HG03469 (cell line): ENCODE measurements around the gene UNC50.

Experiments used
- ATAC-seq: cut with Tn5 transposase; IDR thresholded peaks from one replicate; pipeline ENCODE4 v1.9.1; 2021; ENCODE audit warnings: mild to moderate bottlenecking, moderate library complexity, moderate number of reproducible peaks; ENCODE audit not compliant: unreplicated experiment

UNC50 gene, protein sequence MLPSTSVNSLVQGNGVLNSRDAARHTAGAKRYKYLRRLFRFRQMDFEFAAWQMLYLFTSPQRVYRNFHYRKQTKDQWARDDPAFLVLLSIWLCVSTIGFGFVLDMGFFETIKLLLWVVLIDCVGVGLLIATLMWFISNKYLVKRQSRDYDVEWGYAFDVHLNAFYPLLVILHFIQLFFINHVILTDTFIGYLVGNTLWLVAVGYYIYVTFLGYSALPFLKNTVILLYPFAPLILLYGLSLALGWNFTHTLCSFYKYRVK

DNA sequence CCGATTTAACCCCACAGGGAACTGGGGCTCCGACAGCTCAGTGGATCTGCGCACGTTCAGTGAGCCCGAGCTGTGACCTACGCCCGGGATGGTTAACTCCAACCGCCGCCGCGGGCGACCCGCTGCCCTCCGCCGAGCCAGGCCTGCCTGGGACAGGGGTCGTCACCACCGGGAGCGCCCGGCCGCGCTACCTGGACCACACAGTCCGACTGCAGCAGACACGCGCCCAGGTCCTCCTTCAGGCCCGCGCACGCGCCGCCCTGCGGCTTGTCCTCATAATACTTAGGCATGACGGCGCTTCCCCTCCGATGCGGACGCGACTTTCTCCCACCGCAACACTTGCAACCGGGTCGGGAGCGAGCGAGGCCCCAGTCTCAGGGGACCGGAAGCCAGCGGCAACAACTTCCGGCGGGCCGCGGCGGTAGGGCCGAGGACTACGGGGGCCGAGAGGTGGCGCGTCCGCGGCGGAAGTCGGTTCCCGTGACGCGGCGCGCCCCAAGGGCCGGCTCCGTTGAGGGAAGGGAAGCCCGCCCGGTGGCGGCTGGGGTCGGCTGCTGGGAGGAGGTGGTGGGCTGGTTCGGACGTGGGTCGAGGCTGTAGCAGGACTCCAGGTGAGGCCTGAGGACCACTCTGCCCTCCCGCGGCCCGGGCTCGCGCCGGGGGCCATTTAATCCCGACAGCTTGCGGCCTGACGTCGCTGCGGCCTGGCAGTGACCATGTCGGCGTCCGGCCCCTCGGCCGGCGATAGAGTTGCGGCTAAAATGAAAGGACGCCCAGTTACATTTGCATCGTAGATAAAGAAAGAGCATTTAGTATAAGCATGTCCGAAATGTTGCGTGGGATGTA lies at the start of gene UNC50, which contains the start of gene COA5:
TSS of gene UNC50 (plus strand) at position 474 of the 846 bp plus-strand sequence. CDS start 1,171 bp downstream, outside the sequence.
TSS of gene COA5 (minus strand) at position 397 of the 846 bp plus-strand sequence. CDS start at position 290, 107 bp downstream.
- ATAC-seq = peak; percentile 68

DNA sequence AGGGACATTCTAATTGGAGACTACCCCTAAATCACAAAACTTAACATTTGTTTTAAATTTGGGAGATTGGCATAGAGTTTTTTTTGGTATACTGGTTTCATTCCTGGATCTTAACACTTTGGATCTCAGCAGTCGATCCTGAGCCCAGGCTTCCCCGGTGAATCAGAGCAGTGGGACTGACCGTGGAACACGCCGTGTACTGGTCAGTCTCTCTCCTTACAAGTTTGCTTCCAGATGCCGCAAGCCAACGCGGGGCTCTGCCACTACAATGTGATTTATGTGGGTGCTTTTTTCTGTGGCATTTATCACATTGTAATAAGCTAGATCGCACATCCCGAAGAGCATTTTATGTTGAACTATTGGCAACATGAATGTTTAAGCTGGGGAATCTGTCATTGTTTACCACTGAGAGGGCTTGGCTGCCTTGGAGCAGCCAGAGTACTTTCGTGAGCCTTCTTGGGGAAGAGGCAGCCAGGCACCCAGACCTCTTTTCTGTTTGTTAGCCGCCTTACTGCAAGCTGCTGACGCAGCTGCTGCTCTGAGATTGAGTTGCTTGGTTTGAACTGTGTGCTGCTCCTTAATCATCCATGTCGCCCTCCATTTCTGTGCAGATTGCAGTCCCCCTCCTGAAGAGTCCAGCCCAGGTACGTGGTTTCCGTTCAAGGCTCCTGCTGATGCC lies 49.4 kb upstream of the UNC50 start:
- ATAC-seq = no peak

DNA sequence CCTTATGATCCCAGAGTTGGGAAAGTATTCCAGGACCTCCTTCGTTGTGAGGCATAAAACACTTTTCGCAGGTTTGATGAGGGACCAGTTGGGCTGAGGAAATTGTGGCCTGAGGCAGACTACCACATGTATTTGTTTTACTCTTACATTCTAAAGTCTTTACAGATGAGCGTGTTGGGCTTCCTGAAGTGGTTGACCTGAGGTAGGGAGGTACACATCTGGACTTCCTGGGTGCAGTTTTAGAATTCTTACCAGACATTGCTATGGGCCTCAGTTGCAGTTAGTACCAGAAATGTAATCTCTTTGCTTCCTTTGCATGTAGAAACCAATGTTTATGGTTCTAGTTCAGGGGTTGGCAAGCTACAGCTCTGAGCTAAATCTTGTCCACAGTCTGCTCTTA lies 48.8 kb upstream of the UNC50 start:
- no peak for ATAC-seq

DNA sequence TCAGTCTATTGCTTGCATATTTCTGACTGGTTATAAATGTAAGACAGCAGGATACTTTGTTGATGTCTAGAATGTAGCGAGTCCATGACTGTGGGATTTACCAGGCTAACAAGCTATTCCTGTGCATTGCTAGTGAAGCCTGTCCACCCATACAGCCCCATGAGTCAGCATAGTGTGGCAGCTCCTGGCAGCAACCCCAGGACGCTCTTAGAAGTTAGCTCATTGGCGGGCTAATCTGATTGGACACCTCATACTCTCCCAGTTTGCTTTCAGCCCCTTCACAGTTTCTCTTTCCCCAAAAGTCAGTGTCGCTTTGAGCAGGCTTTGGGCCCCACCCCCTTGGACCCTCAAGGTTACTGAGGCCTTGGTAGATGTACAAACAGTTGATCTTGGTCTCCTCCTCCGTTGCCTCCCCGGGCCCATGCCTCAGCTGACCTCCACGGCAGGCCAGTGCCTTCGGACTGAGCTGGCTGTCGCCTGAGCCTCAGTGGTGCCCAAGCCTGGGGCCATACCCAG lies 48.1 kb upstream of the UNC50 start:
- no peak for ATAC-seq

DNA sequence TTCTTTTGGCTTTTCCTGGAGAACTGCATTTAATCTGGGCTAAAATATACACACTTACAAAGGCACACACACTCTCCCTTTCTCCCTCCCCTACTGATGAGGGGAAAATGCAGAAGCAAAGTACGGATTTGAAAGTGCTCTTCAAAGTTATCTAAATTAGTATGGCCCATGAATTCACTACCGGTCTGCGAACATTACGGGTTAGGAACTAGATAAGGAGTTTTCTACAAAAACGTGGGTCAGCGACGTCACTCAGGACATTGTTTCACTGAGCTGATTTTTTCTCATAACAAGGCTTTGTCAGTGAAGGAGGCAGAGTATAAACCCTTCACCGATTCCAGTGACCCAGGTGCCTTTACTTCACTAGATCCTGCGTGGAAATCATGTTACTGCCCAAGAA lies 47.4 kb upstream of the UNC50 start:
- no peak for ATAC-seq

DNA sequence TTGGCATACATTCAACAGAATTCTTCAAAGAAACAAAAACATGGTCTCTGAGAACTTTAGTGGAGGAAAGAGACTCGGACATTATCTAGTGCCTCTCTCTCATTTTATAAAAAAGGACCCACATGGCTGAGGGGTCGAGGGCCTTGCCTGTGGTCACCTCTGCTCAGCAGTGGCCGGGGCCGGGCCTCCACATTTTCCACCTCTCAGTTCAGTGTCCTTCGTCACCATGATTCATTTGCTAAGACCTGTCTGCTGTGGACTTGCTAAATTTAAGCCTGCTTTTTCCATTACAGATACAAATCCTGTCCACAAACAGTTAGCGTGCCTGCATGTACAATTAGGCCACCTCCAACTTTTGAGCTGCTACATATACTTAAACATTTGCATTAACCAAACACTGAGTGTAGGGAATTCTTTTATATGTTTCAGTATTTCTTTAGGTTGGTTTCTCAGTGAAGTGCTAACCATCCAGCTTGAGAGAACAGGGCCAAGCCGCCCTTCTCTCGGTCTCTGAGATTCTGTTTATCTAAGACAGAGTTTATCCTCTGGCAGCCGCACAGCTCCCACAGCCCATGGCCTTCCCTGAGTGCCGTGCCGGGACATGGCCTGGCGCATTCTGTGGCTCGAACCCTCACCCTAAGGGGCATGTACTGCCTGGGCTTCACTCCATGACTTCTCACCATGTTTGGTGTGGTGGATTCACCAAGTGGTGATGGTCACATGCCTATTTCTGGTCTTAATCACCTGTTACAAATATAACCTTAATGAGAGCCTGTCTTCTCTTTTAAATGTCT lies 46.3 kb upstream of the UNC50 start:
- ATAC-seq = no peak

DNA sequence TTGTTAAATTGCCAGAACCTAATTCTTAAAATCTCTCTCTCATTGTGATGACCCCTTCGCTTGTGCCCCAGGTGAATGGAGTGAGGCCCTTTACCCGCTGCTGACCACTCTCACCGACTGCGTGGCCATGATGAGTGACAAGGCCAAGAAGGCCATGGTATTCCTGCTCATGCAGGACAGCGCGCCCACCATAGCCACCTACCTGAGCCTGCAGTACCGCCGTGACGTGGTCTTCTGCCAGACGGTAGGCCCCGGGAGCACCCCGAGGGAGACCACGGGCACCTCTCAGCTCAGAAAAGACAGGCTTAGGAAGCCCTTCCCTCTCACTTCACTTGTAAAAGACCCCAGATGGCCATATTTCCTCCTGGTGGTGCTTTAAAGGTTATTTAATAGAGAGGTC lies 45.0 kb upstream of the UNC50 start:
- no peak for ATAC-seq

DNA sequence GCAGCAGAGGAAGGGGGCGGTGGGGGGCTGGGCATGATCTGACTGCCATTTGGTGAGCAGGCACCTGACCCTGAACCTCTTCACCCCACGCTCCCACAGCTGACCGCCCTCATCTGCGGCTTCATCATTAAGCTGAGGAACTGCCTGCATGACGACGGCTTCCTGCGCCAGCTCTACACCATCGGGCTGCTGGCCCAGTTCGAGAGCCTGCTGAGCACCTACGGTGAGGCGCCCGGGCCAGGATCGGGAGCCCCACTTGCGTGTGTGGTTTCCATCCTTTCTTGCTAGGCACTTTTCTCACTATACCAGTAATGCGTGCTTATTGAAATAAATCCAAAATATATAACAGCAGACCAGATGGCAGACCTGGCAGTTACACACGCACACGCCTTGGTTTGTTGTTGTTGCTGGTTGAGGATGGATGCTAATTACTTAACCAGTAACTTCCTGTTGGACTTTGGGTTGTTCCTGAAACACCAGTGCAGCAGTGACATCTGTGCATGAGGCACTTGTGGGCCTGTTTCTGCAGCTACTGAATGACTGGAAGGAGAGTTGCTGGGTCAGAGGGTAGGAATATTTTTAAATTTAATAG lies 43.8 kb upstream of the UNC50 start:
- ATAC-seq = no peak

DNA sequence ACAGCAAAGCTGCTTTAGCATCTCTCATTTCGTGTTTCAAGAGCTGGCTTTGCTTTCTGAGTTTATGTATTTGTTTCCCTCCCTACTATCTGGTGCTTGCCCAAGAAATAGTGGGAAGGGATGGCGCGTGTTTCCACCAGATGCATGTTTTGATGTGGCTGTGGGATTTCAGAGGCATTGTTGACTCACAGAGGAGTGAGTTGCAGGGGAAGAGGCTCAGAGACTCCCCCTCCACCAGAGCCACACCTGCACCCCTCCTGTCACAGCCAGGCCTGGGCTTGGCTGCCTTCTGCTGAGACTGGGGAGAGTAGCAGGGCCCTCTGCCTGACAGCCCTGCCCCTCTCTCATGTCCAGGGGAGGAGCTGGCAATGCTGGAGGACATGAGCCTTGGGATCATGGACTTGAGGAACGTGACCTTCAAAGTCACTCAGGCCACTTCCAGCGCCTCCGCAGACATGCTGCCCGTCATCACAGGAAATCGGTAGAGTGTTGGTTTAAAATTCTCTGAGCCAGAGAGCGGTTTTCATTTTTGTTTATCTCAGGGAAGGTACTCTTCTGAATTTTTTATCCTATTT lies 43.0 kb upstream of the UNC50 start:
- ATAC-seq = no peak

DNA sequence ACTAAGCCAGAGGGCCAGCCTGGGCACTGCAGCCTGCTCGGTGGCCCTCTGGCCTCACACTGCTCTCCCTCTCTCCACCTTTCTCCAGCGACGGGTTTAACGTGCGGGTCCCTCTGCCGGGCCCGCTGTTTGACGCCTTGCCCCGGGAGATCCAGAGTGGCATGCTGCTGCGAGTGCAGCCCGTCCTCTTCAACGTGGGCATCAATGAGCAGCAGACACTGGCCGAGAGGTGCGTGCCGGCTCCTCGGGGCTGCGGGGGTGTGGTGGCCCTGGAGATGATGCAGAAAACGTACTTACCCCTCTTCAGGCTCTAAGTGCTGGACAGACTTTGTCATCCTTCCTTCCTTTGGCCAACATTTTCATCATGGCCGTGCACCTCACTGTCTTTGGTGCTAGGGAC lies 42.4 kb upstream of the UNC50 start:
- no peak for ATAC-seq

DNA sequence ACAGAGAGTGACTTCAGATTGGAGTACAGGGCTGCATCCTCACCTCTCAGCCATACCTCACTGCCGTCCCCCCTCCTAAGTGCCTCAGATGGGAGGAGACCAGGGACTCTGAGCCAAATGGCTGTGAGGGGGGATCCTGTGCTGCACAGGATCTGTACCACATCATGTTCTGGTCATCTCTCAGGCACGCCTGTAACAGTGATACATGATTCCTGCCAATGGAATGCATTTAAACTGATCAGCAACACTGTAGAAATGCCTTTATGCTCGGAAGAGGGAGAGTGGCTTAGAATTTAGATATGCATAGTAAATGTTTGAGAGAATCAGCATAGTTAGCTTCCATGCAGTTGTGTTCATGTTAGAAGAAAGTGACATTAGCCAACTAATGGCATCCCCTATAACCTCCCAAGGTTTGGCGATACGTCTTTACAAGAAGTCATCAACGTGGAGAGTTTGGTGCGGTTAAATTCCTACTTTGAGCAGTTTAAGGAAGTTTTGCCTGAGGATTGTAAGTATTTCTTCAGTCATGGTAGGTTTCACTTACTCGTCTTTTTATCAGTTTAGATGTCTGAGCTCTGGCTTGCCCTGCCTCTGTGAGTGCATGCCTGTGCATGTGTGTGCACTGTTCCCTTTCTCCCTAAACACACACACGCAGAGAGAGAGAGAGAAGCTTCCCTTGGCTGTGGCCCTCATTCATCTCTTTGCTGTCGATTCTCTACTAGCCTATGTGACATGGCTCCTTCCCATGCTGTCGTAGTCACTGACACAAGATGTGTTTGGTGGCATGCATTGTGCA lies 40.0 kb upstream of the UNC50 start:
- ATAC-seq = no peak

DNA sequence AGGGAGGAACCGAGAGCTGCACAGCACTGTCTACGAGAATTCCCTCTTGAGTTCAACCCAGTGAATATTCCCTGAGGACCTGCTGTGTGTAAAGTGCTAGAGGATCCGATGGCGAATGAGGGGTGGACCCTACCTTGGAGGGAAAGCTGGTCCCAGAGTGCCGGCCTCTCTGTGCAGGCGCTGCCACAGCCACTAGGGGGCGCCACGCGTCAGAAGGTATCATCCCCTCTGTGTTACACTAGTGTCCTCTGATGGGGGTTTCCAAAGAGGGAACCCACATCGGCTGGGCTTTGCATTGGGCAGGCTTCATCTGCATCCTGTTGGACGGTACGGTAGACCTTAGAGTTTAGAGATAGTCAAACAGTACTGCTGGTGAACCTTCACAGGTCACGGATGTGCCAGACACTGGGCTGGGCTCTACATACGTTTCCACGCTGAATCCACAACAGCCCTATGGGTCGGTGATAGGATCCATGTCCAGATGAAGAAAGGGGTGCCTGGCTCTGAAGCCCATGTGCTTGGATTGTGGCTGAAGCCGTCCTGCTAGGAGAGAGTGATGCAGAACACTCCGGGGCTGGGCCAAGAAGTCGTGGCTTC lies 39.1 kb upstream of the UNC50 start:
- no peak for ATAC-seq

DNA sequence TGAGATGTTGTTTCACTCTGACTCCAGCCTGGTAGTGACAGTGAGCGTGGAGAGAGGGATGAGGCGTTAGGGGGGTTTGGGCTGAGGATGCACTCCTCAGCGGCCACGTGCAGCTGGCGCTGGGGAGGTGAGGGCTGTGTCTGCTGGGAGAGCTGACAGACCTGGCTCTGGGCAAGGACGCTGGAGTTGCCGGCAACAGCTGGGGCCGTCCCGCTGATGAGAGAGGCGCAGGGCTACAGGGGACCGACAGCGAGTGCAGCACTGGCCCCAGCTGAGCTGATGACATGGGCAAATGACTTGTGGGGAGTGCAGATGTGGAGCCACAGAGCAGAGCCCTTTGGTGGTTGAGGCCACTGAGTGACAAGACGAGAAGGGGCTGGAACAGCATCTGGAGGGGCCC lies 38.5 kb upstream of the UNC50 start:
- ATAC-seq = no peak

DNA sequence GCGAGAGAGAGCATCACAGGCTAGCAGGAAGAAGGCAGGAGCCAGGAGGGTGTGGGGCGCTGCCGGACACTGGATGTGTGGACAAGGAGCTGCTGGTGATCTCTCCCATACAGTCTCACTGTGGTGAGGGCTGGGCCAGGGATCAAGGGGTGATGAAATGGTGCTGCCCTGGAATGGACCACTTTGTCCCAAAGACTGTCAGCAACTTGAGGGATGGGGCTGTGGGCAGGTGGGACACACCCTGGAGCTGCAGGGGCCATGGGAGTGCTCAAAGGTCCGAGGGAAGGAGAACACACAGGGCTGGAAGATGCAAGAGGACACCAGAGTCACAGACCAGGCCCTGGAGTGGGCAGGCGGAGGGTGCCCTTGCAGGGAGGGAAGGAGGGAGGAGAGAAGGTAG lies 38.0 kb upstream of the UNC50 start:
- no peak for ATAC-seq

DNA sequence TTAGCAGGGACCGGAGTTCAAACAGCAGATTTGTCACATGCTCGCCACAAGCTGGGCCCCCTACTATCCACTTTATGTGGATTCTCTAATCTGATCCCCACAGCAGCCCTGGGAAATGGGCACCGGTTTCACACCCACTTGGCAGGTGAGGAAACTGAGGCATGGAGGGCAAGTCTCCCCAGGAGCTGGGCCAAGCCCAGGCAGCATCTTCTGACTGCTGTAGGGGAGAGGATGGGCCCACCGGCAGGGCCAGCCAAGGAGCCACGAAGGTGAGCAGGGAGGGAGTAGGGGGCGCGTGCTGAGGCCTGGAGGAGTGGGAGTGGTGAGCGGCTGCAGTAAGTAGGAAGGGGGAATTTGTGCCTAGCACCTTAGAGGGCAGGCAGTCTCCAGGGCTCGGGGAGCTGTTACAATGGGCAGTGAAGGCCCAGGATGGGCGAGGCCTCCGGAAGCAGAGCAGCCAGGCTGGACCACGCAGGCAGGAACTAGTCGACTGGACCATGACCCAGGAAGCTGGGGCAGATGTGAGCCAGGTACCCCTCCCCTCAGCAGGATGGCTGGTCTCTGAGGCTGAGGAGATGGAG lies 37.2 kb upstream of the UNC50 start:
- ATAC-seq = no peak

DNA sequence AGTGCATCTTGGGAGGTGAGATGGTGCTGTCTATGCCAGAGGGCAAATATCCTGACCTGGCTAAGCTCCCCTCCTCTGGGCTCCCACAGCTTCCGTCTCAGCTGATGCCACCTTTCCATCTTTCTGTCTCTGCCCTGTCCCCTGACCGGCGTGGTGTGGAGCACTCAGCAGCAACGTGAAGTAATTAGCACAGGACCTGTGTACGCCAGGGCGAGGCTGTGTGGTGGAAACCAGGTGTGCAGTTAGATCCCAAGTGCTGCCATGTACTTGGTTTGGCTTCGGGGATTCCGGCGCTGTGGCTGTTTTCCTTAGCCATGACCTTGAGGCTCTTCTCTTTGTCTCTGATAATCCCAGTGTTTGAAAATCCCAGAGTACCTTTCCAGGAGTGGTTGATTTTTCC lies 36.6 kb upstream of the UNC50 start:
- no peak for ATAC-seq

DNA sequence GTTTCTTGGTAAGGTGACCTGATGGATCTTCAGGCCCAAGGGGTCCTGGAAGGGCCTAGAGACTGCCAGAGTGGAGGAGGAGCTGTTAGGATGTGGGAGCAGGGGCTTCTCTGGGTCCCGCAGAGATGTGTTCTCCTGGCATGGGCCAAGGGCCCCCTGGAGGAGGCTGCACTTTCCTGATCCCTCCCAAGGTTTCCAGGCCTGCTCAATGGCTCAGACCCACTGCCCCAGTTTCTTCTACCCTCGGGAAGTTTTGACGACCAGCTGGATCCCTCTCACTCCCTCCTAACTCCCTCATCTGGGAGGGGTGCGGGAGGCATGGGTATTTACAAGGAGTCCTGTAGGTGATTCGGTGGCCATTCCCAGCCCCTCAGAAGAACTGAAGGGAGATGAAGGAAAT lies 36.2 kb upstream of the UNC50 start:
- no peak for ATAC-seq

DNA sequence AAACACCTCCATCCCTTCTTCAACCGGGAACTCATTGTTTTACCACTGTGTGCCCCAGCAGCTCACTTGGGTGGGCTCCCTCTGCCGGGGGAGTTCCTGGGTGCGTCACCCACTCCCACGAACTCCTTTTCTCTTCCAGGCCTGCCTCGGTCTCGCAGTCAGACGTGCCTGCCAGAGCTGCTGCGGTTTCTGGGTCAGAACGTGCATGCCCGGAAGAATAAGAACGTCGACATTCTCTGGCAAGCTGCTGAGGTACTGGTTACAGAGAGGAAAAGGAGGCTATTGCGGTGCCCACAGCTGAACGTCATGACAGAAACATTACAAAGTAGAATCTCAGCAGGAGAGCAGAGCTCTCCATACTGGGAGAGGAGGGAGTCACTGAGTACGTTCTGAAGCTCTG lies 35.7 kb upstream of the UNC50 start:
- no peak for ATAC-seq
